Activated naive CD4-positive, alpha-beta T cell (primary cell): ENCODE data around the gene PAXX.

Experiments
- DNase-seq, 4 experiments: peaks; one replicate each; lab custom pipeline; 2025; lab: John Stamatoyannopoulos, UW

Gene PAXX

GRCh38 chr9:136982232-136983051 lies 9.8 kb upstream of the PAXX start, which contains the start of gene LCNL1:
Gene LCNL1, plus strand, starts transcription at chr9:136982993. Its CDS starts 594 bp downstream, at chr9:136983587.
- no peak for DNase-seq

GRCh38 chr9:136983167-136983566 lies 9.1 kb upstream of the PAXX start:
- no peak for DNase-seq

- DNase-seq, result no peak
Observed at GRCh38 chr9:136983656-136984314, 8.4 kb upstream of the PAXX start.

GRCh38 chr9:136984464-136985026 lies 7.7 kb upstream of the PAXX start:
- DNase-seq, result no peak

- DNase-seq, result no peak
Observed at GRCh38 chr9:136985027-136985602, 7.1 kb upstream of the PAXX start.

- DNase-seq, result no peak
Observed at GRCh38 chr9:136985853-136986252, 6.4 kb upstream of the PAXX start.

- no peak for DNase-seq
Observed at GRCh38 chr9:136988872-136989271, 3.4 kb upstream of the PAXX start.

GRCh38 chr9:136990242-136990911 lies 1.8 kb upstream of the PAXX start:
- no peak for DNase-seq

GRCh38 chr9:136992819-136993369 lies 672 bp downstream of the PAXX start:
- DNase-seq, result no peak

GRCh38 chr9:136994180-136994887 lies 2.1 kb downstream of the PAXX start:
- DNase-seq, result no peak

- DNase-seq, result no peak
Observed at GRCh38 chr9:136994888-136995230, 2.6 kb downstream of the PAXX start.

GRCh38 chr9:136995362-136995761 lies 3.1 kb downstream of the PAXX start:
- DNase-seq, result no peak

- DNase-seq, result no peak
Observed at GRCh38 chr9:136995772-136996311, 3.6 kb downstream of the PAXX start.

- peak in 2 of 4 experiments; percentile 17 to 47 for DNase-seq
Observed at GRCh38 chr9:136996361-136997292, 4.4 kb downstream of the PAXX start, which contains the start of gene CLIC3. Gene CLIC3, minus strand, starts transcription at chr9:136996568. Its CDS starts 25 bp downstream, at chr9:136996543.

- no peak for DNase-seq
Observed at GRCh38 chr9:136997371-136997770, 5.1 kb downstream of the PAXX start.

- no peak for DNase-seq
Observed at GRCh38 chr9:136997830-136998234, 5.6 kb downstream of the PAXX start.

GRCh38 chr9:137000177-137000930 lies 8.1 kb downstream of the PAXX start:
- no peak for DNase-seq

GRCh38 chr9:137001857-137002645 lies 9.8 kb downstream of the PAXX start:
- no peak for DNase-seq
